AML-193 (cell line): Measurements from ENCODE around the gene VPS51.
"Not testable (repeated sequence)": the region's sequence is repeated elsewhere in the genome, so short reads cannot be mapped to it uniquely, and the experiment has no call there.

ENCODE experiments used
- DNase-seq, 2 experiments: peaks; one replicate each; lab custom pipeline; 2025; lab: John Stamatoyannopoulos, UW

Gene VPS51

GRCh38 chr11:65107751-65108468 is 11.9 kb downstream of the VPS51 start:
- no peak for DNase-seq

- DNase-seq: no peak
These were observed 12.6 kb downstream of the VPS51 start for GRCh38 chr11:65108469-65109123.

GRCh38 chr11:65109231-65110198 is 13.5 kb downstream of the VPS51 start:
- DNase-seq: no peak

- peak; percentile 65 to 82 for DNase-seq
These were observed 14.4 kb downstream of the VPS51 start for GRCh38 chr11:65110354-65110861.

GRCh38 chr11:65111159-65111743 is 15.2 kb downstream of the VPS51 start:
- DNase-seq: no peak

- peak; percentile 81 to 86 for DNase-seq
These were observed 15.9 kb downstream of the VPS51 start, which contains the start of gene TM7SF2 for GRCh38 chr11:65111744-65112545. Gene TM7SF2, plus strand, starts transcription at chr11:65111872. Its CDS starts 144 bp downstream, at chr11:65112016.

GRCh38 chr11:65112546-65113360 is 16.7 kb downstream of the VPS51 start:
- DNase-seq: peak; percentile 46 to 56

GRCh38 chr11:65113361-65113756 is 17.3 kb downstream of the VPS51 start:
- no peak for DNase-seq

- DNase-seq: no peak
These were observed 17.8 kb downstream of the VPS51 start for GRCh38 chr11:65113839-65114238.

- DNase-seq: no peak
These were observed 18.6 kb downstream of the VPS51 start for GRCh38 chr11:65114538-65115171.

GRCh38 chr11:65115361-65116082 is 19.5 kb downstream of the VPS51 start:
- DNase-seq: no peak

GRCh38 chr11:65116370-65117205 is 20.6 kb downstream of the VPS51 start:
- DNase-seq: no peak

GRCh38 chr11:65117206-65118096 is 21.4 kb downstream of the VPS51 start, which contains the start of gene ZNHIT2:
Gene ZNHIT2, minus strand, starts transcription at chr11:65117701. Its CDS starts 48 bp downstream, at chr11:65117653.
- DNase-seq: peak; percentile 94 to 97

- no peak for DNase-seq
These were observed 22.3 kb downstream of the VPS51 start for GRCh38 chr11:65118097-65118837.

- DNase-seq: not testable (repeated sequence)
These were observed 23.1 kb downstream of the VPS51 start for GRCh38 chr11:65118891-65119669.
